Measurements from ENCODE around the gene SMIM35. TPM values are rescaled to one million over a fixed set of nuclear protein-coding genes. Genes with fewer than 3 reads are reported as not detected.

The SMIM35 gene
- total RNA-seq, 1 experiment from 2014 or later = not detected

- H3K9ac ChIP-seq (ENCODE audit: low read length) = no peak overlapping the region
- no peak overlapping the region for H3K27ac ChIP-seq (ENCODE audit: low read length)
- intact Hi-C loops (cut with micrococcal nuclease) = no loop called here
- H4K20me1 ChIP-seq (ENCODE audit: low read length) = no peaks in the 10 kb centered on the region
- no TSS peak for BruUV-seq (replicated peaks)
- ATAC-seq (no peak), DNase-seq (no peak)
- no peaks in the 10 kb centered on the region for H3K79me2 ChIP-seq (ENCODE audit: low read length)
- no peaks in the 10 kb centered on the region; the same call in 1 of the 2 replicates for H3K4me1 ChIP-seq (ENCODE audit: insufficient read depth, low read length)
- H2AFZ ChIP-seq (ENCODE audit: low read length) = no peak overlapping the region
- TF ChIP-seq CTCF (conservative IDR thresholded peaks at IDR 0.05; ENCODE audit: low read depth, low read length) (no peak), EZH2phosphoT487 (IDR thresholded peaks at IDR 0.05; ENCODE audit: borderline replicate concordance, low read length) (no peak), EZH2 (IDR thresholded peaks at IDR 0.05; ENCODE audit: low read length, unreplicated experiment) (no peak)
- CTCF ChIA-PET = no interaction called here
- H3K4me2 ChIP-seq (ENCODE audit: low read length) = no peak overlapping the region
- H3K9me3 ChIP-seq (ENCODE audit: low read length) = no peaks in the 10 kb centered on the region
- no peak overlapping the region for H3K4me3 ChIP-seq (ENCODE audit: low read length)
- peaks cover 79% of the 10 kb centered on the region for H3K27me3 ChIP-seq (ENCODE audit: low read length)
- H3K36me3 ChIP-seq (ENCODE audit: low read depth, low read length) = no peaks in the 10 kb centered on the region
- no peaks in the 10 kb centered on the region for H3K9me2 ChIP-seq (replicated peaks; ENCODE audit: low read length)
- POLR2A ChIA-PET (ENCODE audit: unreplicated experiment) = no interaction called here
- H3F3A ChIP-seq (ENCODE audit: low read length, unreplicated experiment) = no peaks in the 10 kb centered on the region
Observed at GRCh38 chr11:117966908-117967307, 119.9 kb downstream of the SMIM35 start.

GRCh38 chr11:117962826-117963225, 123.9 kb downstream of the SMIM35 start:
- no peak for TF ChIP-seq EZH2phosphoT487 (IDR thresholded peaks at IDR 0.05; ENCODE audit: borderline replicate concordance, low read length)
- TF ChIP-seq CTCF (conservative IDR thresholded peaks at IDR 0.05; ENCODE audit: low read depth, low read length) = no peak
- TF ChIP-seq EZH2 (IDR thresholded peaks at IDR 0.05; ENCODE audit: low read length, unreplicated experiment) = no peak
- no peak for DNase-seq
- no peaks in the 10 kb centered on the region for H4K20me1 ChIP-seq (ENCODE audit: low read length)
- no peak overlapping the region for H3K27ac ChIP-seq (ENCODE audit: low read length)
- H3K9ac ChIP-seq (ENCODE audit: low read length) = no peak overlapping the region
- H3K4me3 ChIP-seq (ENCODE audit: low read length) = no peak overlapping the region
- no peaks in the 10 kb centered on the region for H3K4me1 ChIP-seq (ENCODE audit: insufficient read depth, low read length)
- no peaks in the 10 kb centered on the region for H3K36me3 ChIP-seq (ENCODE audit: low read depth, low read length)
- H3K79me2 ChIP-seq (ENCODE audit: low read length) = no peaks in the 10 kb centered on the region
- no peaks in the 10 kb centered on the region for H3F3A ChIP-seq (ENCODE audit: low read length, unreplicated experiment)
- POLR2A ChIA-PET (ENCODE audit: unreplicated experiment) = no interaction called here
- no peak overlapping the region for H2AFZ ChIP-seq (ENCODE audit: low read length)
- no peaks in the 10 kb centered on the region for H3K9me3 ChIP-seq (ENCODE audit: low read length)
- H3K27me3 ChIP-seq (ENCODE audit: low read length) = peaks cover 80% of the 10 kb centered on the region
- no peaks in the 10 kb centered on the region for H3K9me2 ChIP-seq (replicated peaks; ENCODE audit: low read length)
- intact Hi-C loops (cut with micrococcal nuclease) = no loop called here
- CTCF ChIA-PET = no interaction called here
- no peak overlapping the region for H3K4me2 ChIP-seq (ENCODE audit: low read length)
- BruUV-seq (replicated peaks) = no TSS peak
- no peak for ATAC-seq

- BruUV-seq (replicated peaks) = no TSS peak
- ATAC-seq (no peak), DNase-seq (no peak)
- Histone ChIP-seq H3K79me2 (ENCODE audit: low read length) (no peaks in the 10 kb centered on the region), H3K27me3 (ENCODE audit: low read length) (peaks cover 84% of the 10 kb centered on the region), H3K36me3 (ENCODE audit: low read depth, low read length) (no peaks in the 10 kb centered on the region), H3K9me3 (ENCODE audit: low read length) (no peaks in the 10 kb centered on the region), H3K4me2 (ENCODE audit: low read length) (no peak overlapping the region), H4K20me1 (ENCODE audit: low read length) (no peaks in the 10 kb centered on the region), H3K9me2 (replicated peaks; ENCODE audit: low read length) (no peaks in the 10 kb centered on the region), H3K9ac (ENCODE audit: low read length) (no peak overlapping the region), H2AFZ (ENCODE audit: low read length) (no peak overlapping the region), H3F3A (ENCODE audit: low read length, unreplicated experiment) (no peaks in the 10 kb centered on the region), H3K4me1 (ENCODE audit: insufficient read depth, low read length) (no peaks in the 10 kb centered on the region), H3K27ac (ENCODE audit: low read length) (no peak overlapping the region), H3K4me3 (ENCODE audit: low read length) (no peak overlapping the region)
- intact Hi-C loops (cut with micrococcal nuclease) = no loop called here
- POLR2A ChIA-PET (ENCODE audit: unreplicated experiment) = no interaction called here
- CTCF ChIA-PET = no interaction called here
- TF ChIP-seq EZH2phosphoT487 (IDR thresholded peaks at IDR 0.05; ENCODE audit: borderline replicate concordance, low read length) = no peak
- no peak for TF ChIP-seq EZH2 (IDR thresholded peaks at IDR 0.05; ENCODE audit: low read length, unreplicated experiment)
- TF ChIP-seq CTCF (conservative IDR thresholded peaks at IDR 0.05; ENCODE audit: low read depth, low read length) = no peak
Observed at GRCh38 chr11:117961896-117962295, 124.9 kb downstream of the SMIM35 start.

Measured in PC-3 (cell line).